ENCODE data around the gene ASTN1.

- TF ChIP-seq CTCF (conservative IDR thresholded peaks at IDR 0.05 in 1 of 2, IDR thresholded peaks at IDR 0.05 in 1 of 2; ENCODE audit: extremely low read depth in 1 of 2, insufficient read depth in 1 of 2, low read depth in 1 of 2, low read length in 2 of 2) (no peak), EZH2 (IDR thresholded peaks at IDR 0.05; ENCODE audit: borderline replicate concordance, low read length) (no peak)
Observed at GRCh38 chr1:177053648-177054047, 110.9 kb downstream of the ASTN1 start.
